Spleen (tissue), 11 donors: ENCODE data around the gene XDH. TPM values are rescaled to one million over a fixed set of nuclear protein-coding genes. Genes with fewer than 3 reads are reported as not detected.

Experiments used
- DNase-seq: peaks from one replicate; pipeline ENCODE4 v3.0.0-alpha.2; 2020
- H3K27ac ChIP-seq, 8 donors: fragments of 200-600 bp; sonication (generic) in 7 of 8; 1 replicate in 4 of 8; 2 replicates in 4 of 8; pipeline versions ENCODE4 v1.5.0 to v1.8.0; 2016 to 2021; ENCODE audit warnings: inconsistent platforms in 4 of 8, mild to moderate bottlenecking in 4 of 8, moderate library complexity in 1 of 8
- H3K27me3 ChIP-seq, 7 donors: fragments of 200-600 bp; sonication (generic) in 6 of 7; replicated peaks in 1 of 7; 1 replicate in 4 of 7; 2 replicates in 3 of 7; pipeline versions ENCODE4 v1.5.0 to v1.8.0; 2016 to 2021; ENCODE audit warnings: inconsistent platforms in 3 of 7, mild to moderate bottlenecking in 1 of 7
- H3K36me3 ChIP-seq, 6 donors: fragments of 200-600 bp; sonication (generic) in 5 of 6; 1 replicate in 4 of 6; 2 replicates in 2 of 6; pipeline versions ENCODE4 v1.5.0 to v1.8.0; 2016 to 2021; ENCODE audit warnings: inconsistent platforms in 2 of 6
- H3K4me1 ChIP-seq, 6 donors: fragments of 200-600 bp; sonication (generic) in 5 of 6; 1 replicate in 3 of 6; 2 replicates in 3 of 6; pipeline versions ENCODE4 v1.5.0 to v1.8.0; 2016 to 2021; ENCODE audit warnings: inconsistent platforms in 3 of 6
- H3K4me3 ChIP-seq, 8 donors: fragments of 200-600 bp; sonication (generic) in 7 of 8; 1 replicate in 4 of 8; 2 replicates in 4 of 8; pipeline versions ENCODE4 v1.5.0 to v1.8.0; 2016 to 2021; ENCODE audit warnings: inconsistent platforms in 4 of 8, mild to moderate bottlenecking in 4 of 8, moderate library complexity in 2 of 8
- H3K9me3 ChIP-seq, 8 donors: fragments of 200-600 bp; sonication (generic) in 7 of 8; 1 replicate in 4 of 8; 2 replicates in 4 of 8; pipeline versions ENCODE4 v1.5.0 to v1.8.0; 2016 to 2021; ENCODE audit warnings: inconsistent platforms in 4 of 8
- POLR2A ChIP-seq, 3 donors: fragments of 450-650 bp; IDR thresholded peaks; one replicate each; pipeline ENCODE4 v1.5.1; 2017; ENCODE audit warnings: antibody characterized with exemption in 3 of 3, mild to moderate bottlenecking in 1 of 3
- POLR2AphosphoS5 ChIP-seq, 3 donors: sonication (generic); formaldehyde crosslinking; IDR thresholded peaks; one replicate each; pipeline ENCODE4 v1.5.1; 2017; ENCODE audit warnings: antibody characterized with exemption in 3 of 3
- WGBS, 5 donors: extraction: QIAGEN DNeasy Blood & Tissue Kit in 3 of 5; methylation state at CpG; one replicate each; pipeline versions ENCODE4 v1.1.5 to v1.1.7; 2013 to 2018; 5-methylcytosine and 5-hydroxymethylcytosine counted together
- intact Hi-C: fragments of 100-400 bp; cut with DNase I; formaldehyde crosslinking; loops from one replicate; pipeline ENCODE4 v1.15.0; 2023; ENCODE audit warnings: low total_unique reads
- polyA plus RNA-seq, 3 donors: library from polyadenylated mRNA; stranded (reverse); fragments of 200-250 nt; gene quantifications; one replicate each; pipeline ENCODE4 v1.2.1, GENCODE V29; 2013
- total RNA-seq, 7 donors: library from RNA; depleted of rRNA in 3 of 7; stranded (reverse); fragments of >200 nt in 3 of 7; fragmentation: NEBNext Ultra II Directional in 4 of 7; extraction: Animal tissue kit (Norgen Biotek cat#: 25700) in 4 of 7; gene quantifications; one replicate each; pipeline versions ENCODE4 v1.1.0 to v1.2.1, GENCODE V29; 2016 to 2021
- TF ChIP-seq, protein P1 (sequence below), 11 experiments: fragments of 200-600 bp in 7 of 11; fragments of 450-650 bp in 4 of 11; sonication (generic) in 4 of 11; IDR thresholded peaks in 8 of 11; conservative IDR thresholded peaks in 3 of 11; 1 replicate in 7 of 11; 2 replicates in 4 of 11; pipeline versions ENCODE4 v1.4.0 to v1.8.0; 2016 to 2021; ENCODE audit warnings: antibody characterized with exemption in 11 of 11, inconsistent platforms in 4 of 11, mild to moderate bottlenecking in 1 of 11
- donor health status: healthy with polysubstance abuse.
- donor health status: DM: no; HTN: no; CAD: no; lungs with moderate emphysema.
- donor health status: DM: no; HTN: no; CAD: no.
- donor health status: Bipolar disorder and iron deficiency.
- donor health status: healthy.
- donor health status: DM: no; HTN: no; CAD: no.
- donor health status: DM: yes; HTN: yes; CAD: no.

XDH gene
- total and polyA plus RNA-seq, 10 donors: 0.02 TPM; not detected in 9

DNA sequence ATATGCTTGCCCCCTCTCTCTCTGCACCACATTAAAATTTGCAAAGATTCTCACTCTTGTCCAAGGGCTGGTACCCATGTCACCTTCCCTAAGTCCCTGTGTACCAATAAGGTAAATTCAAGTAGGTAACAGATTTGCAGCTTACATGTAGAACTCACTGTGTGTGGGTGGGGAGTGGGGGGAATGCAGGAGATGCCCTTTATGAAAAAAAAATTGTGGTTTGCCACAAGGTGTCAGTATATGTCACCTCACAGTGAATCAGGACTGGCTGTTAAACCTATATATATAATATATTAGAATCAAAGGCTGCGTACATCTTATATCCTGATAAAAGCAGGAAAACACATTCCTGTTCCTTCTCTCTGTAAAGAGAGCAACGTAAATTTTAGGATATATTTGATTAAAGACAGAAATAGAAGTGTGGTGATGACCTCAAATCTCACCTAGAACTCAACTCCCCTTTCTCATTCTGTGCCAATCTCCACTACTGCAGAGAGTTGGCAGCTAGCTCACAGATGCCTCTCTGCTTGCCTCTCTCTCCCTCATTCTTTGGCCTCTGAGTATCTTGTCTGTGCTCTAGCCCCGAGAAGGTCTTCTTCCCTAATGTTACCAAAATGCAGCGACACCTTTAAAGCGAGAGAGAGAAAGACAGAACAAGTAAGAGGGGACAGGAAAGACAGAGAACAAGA, 536 bp downstream of the XDH start:
- no peak for DNase-seq
- intact Hi-C loops: no loop called here
- Histone ChIP-seq H3K9me3 (peaks cover 0 to 14% (median 10%) of the 10 kb centered on the region in 8 donors), H3K4me3 (no peak overlapping the region), H3K4me1 (no peaks in the 10 kb centered on the region), H3K27me3 (no peaks in the 10 kb centered on the region), H3K36me3 (no peaks in the 10 kb centered on the region), H3K27ac (no peak overlapping the region)
- TF ChIP-seq POLR2A (IDR thresholded peaks at IDR 0.05): no peak
- 70 to 77% (median 74%) methylated on average over 5 of the region's 5 CpGs for WGBS, 5 donors

DNA sequence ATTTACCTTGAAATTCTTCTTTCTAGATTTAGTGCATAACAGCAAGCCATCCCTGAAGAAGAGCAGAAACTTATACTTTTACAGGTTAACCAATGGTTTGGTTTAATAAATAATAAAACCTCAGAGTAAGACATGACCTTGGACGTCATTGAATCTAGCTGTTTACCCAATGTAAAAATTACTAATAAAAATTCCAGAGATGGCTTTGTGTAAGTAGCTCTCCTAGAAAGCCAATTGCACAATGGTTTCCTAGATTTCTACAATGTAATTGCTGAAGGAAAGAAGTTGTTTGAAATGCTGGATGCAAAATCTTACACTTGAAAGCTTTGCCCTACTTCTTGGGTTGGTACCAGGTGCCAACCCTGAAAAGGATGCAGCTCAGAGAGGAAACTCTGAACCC, 1.5 kb downstream of the XDH start:
- H3K36me3 ChIP-seq: no peaks in the 10 kb centered on the region
- intact Hi-C loops: no loop called here
- no peaks in the 10 kb centered on the region for H3K27me3 ChIP-seq
- peaks cover 0 to 4% (median 1%) of the 10 kb centered on the region in 8 donors for H3K9me3 ChIP-seq
- no peak overlapping the region for H3K4me3 ChIP-seq
- H3K4me1 ChIP-seq: no peaks in the 10 kb centered on the region
- no peak overlapping the region for H3K27ac ChIP-seq
- 64 to 78% (median 74%) methylated on average over 1 of the region's 1 CpG for WGBS, 5 donors
- DNase-seq: no peak
- TF ChIP-seq POLR2AphosphoS5 (IDR thresholded peaks at IDR 0.05) (no peak), POLR2A (IDR thresholded peaks at IDR 0.05) (no peak)
- TF ChIP-seq, protein P1, sequence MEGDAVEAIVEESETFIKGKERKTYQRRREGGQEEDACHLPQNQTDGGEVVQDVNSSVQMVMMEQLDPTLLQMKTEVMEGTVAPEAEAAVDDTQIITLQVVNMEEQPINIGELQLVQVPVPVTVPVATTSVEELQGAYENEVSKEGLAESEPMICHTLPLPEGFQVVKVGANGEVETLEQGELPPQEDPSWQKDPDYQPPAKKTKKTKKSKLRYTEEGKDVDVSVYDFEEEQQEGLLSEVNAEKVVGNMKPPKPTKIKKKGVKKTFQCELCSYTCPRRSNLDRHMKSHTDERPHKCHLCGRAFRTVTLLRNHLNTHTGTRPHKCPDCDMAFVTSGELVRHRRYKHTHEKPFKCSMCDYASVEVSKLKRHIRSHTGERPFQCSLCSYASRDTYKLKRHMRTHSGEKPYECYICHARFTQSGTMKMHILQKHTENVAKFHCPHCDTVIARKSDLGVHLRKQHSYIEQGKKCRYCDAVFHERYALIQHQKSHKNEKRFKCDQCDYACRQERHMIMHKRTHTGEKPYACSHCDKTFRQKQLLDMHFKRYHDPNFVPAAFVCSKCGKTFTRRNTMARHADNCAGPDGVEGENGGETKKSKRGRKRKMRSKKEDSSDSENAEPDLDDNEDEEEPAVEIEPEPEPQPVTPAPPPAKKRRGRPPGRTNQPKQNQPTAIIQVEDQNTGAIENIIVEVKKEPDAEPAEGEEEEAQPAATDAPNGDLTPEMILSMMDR (IDR thresholded peaks at IDR 0.05 in 8 of 11, conservative IDR thresholded peaks at IDR 0.05 in 3 of 11): no peak

DNA sequence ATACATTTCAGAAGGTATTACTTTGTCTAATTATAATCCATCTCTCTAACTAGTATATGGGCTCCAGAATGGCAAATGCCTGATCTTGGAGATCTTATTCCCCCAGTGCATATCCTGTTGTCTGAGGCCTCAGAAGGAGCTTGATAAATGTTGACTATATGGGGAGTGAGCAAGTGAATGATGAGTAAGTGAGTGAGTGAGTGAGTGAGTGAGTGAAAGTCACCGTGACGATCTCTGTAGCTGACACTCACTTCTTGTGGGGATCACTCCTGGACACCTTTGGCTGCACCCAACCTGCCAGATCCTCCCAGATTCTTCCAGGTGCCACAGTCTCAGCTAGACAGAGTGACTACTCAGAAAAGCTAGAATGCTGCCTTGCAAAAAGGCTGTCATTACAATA, 2.8 kb downstream of the XDH start:
- Histone ChIP-seq H3K4me1 (no peaks in the 10 kb centered on the region), H3K4me3 (no peak overlapping the region), H3K27ac (no peak overlapping the region), H3K9me3 (no peaks in the 10 kb centered on the region), H3K27me3 (no peaks in the 10 kb centered on the region), H3K36me3 (no peaks in the 10 kb centered on the region)
- no peak for DNase-seq
- TF ChIP-seq, protein P1 (IDR thresholded peaks at IDR 0.05 in 8 of 11, conservative IDR thresholded peaks at IDR 0.05 in 3 of 11): no peak
- no peak for TF ChIP-seq POLR2A (IDR thresholded peaks at IDR 0.05)
- no peak for TF ChIP-seq POLR2AphosphoS5 (IDR thresholded peaks at IDR 0.05)
- intact Hi-C loops: no loop called here
- 74 to 97% (median 82%) methylated on average over 2 of the region's 2 CpGs for WGBS, 5 donors

DNA sequence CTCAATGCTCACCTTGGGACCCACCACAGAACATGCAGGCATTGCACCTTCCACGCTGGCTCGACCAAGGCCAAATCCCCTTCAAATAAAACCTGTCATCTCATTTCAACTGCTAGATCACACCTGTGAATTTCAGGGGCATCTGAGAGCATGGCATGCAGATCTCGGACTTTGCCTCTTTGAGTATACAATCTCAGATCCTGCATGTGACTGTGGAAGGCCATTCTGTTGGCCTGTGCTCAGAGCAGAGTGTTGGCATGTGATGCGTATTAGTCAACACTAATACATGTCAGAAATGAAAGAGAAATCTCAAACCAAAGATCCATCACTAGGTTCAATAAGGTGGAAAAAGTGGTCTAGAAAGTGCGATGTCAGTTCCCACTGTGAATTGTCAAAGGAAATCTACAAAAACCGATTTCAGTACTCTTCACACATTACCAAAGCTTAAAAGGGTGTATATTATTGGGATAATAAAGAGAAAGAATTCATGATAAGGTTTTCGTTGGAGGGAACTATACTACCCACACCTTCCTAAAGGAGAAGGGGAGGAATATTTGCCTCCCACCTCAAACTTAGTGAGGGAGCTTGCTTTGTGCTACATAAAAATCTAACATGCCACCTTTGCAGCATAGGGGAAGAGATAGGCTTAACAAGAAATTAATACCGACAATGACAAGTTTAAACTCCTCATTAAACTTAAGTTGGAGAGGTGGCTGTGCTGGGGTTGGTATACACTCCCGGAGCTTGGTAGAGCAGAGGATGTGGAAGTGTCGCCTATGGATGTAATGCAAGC, 7.8 kb downstream of the XDH start:
- H3K27me3 ChIP-seq: no peaks in the 10 kb centered on the region
- H3K36me3 ChIP-seq: no peaks in the 10 kb centered on the region
- no peaks in the 10 kb centered on the region for H3K4me1 ChIP-seq
- H3K4me3 ChIP-seq: no peak overlapping the region
- no peaks in the 10 kb centered on the region for H3K9me3 ChIP-seq
- WGBS, 5 donors: 83 to 93% (median 87%) methylated on average over 10 of the region's 10 CpGs
- DNase-seq: no peak
- TF ChIP-seq, protein P1 (IDR thresholded peaks at IDR 0.05 in 8 of 11, conservative IDR thresholded peaks at IDR 0.05 in 3 of 11): no peak
- TF ChIP-seq POLR2AphosphoS5 (IDR thresholded peaks at IDR 0.05): no peak
- intact Hi-C loops: no loop called here
- H3K27ac ChIP-seq: no peak overlapping the region
